Thoracic aorta endothelial cell (primary cell): ENCODE results near the gene CCDC112. TPM values are rescaled to one million over a fixed set of nuclear protein-coding genes. Genes with fewer than 3 reads are reported as not detected.

Experiments used
- small RNA-seq: library from RNA; depleted of rRNA; stranded (forward); fragments of <200 nt; gene quantifications from one replicate; pipeline ENCODE3, GENCODE V24; 2012
- total RNA-seq: library from RNA; depleted of rRNA; stranded (reverse); fragments of >200 nt; gene quantifications from 2 replicates; pipeline ENCODE4 v1.2.3, GENCODE V29; 2012

Gene CCDC112, protein sequence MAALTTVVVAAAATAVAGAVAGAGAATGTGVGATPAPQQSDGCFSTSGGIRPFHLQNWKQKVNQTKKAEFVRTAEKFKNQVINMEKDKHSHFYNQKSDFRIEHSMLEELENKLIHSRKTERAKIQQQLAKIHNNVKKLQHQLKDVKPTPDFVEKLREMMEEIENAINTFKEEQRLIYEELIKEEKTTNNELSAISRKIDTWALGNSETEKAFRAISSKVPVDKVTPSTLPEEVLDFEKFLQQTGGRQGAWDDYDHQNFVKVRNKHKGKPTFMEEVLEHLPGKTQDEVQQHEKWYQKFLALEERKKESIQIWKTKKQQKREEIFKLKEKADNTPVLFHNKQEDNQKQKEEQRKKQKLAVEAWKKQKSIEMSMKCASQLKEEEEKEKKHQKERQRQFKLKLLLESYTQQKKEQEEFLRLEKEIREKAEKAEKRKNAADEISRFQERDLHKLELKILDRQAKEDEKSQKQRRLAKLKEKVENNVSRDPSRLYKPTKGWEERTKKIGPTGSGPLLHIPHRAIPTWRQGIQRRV
- 13.1 and 18.6 TPM in 2 replicates for total RNA-seq

DNA sequence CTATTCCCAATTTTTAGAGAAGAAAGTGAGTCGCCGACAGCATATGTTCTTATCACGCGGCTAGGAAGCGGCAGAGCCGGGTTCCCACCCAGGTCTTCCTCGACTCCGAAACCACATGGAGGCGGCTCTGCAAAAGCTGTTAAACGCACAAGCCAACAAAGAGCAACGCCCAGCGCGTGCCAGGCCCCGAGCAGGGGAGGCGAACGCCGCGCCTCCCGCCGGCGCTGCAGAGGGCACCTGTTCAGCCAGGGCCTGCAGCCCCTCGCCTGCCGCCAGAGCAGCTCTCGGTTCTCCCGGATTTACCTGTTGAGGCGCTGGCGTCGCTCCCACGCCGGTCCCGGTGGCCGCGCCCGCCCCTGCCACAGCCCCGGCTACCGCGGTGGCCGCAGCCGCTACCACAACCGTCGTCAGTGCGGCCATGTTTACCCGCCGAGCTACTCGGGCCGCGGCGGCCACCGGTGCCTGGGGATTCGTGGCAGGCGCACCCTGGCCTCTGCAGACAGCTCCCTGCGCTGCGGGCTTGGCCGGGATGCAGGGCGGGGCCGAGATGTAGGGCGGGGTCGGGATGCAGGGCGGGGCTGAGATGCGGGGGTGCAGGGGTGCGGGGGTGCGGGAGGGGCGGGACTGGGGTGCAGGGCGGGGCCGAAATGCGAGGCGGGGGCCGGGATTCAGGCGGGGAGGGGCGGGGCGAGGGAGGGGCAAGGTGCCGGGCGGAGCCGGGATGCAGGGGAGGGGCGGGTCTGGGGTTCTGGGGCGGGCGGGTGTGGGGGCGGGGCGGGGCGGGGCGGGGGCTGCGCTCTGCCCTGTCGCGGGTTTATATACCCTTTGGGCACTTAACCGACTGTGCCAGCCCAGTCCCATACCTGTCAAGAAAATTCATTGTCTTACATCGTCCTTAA lies at the start of gene CCDC112:
Gene CCDC112 (minus strand): TSS at position 531 of the 899 bp plus-strand sequence. CDS start 111 bp downstream, at position 420.

GRCh38 chr5:115262321-115263077 lies 34.0 kb downstream of the CCDC112 start, which contains the start of gene PGGT1B:
PGGT1B (minus strand) TSS chr5:115262877; CDS start chr5:115262851, 26 bp downstream.

Small RNA genes lying within 50 kb of the gene (small RNA-seq; reads per million reads assigned to genes)
- not detected for gene HMGN1P15

Other genes starting within 250 kb of the CCDC112 start
- gene TRIM36, start 126.7 kb downstream of the CCDC112 start, total RNA-seq, result 0.43 and 1.5 TPM in 2 replicates
- gene PGGT1B, start 33.8 kb downstream of the CCDC112 start, total RNA-seq, result 18.3 and 20.2 TPM in 2 replicates
- 29.9 and 34.0 TPM in 2 replicates for gene FEM1C, start 248.1 kb upstream of the CCDC112 start, total RNA-seq